PC-9 (cell line): ENCODE results near the gene GABARAP.

Experiments used
- CTCF ChIP-seq: fragments of 200-600 bp; sonication (generic); conservative IDR thresholded peaks from 2 replicates; pipeline ENCODE4 v1.6.1; 2017; ENCODE audit warnings: mixed run types, antibody characterized with exemption, mild to moderate bottlenecking, moderate library complexity
- EZH2 ChIP-seq: fragments of 200-600 bp; sonication (generic); IDR thresholded peaks from 2 replicates; pipeline ENCODE4 v1.8.0; 2017; ENCODE audit warnings: antibody characterized with exemption, low read depth

GRCh38 chr17:7246779-7247178 lies 4.5 kb upstream of the GABARAP start:
- TF ChIP-seq EZH2: no peak
- no peak for TF ChIP-seq CTCF
